Astrocyte (in vitro differentiated cells and primary cell): ENCODE results near the gene GLRA3.

ENCODE experiments used
- CTCF ChIP-seq: IDR thresholded peaks from 2 replicates; pipeline ENCODE4 v1.5.1; 2011; ENCODE audit warnings: low read depth, mild to moderate bottlenecking, inconsistent platforms, low read length, moderate library complexity; ENCODE audit not compliant: insufficient read depth
- EZH2 ChIP-seq: IDR thresholded peaks from 2 replicates; pipeline ENCODE4 v1.6.1; 2012; ENCODE audit warnings: mild to moderate bottlenecking, low read length, inconsistent platforms; ENCODE audit not compliant: insufficient read depth

GRCh38 chr4:174757736-174758135 is 71.3 kb downstream of the GLRA3 start:
- TF ChIP-seq CTCF (no peak), EZH2 (no peak)
